Measurements from ENCODE around the gene TAF1B.

Gene TAF1B

GRCh38 chr2:9959262-9959661 lies 116.0 kb downstream of the TAF1B start:
- DNase-seq (ENCODE audit: extremely low read depth in 1 of 2, low read depth in 1 of 2): no peak

- DNase-seq (ENCODE audit: extremely low read depth in 1 of 2, low read depth in 1 of 2): no peak
Measured at GRCh38 chr2:9961013-9961412, 117.7 kb downstream of the TAF1B start.

- DNase-seq (ENCODE audit: extremely low read depth in 1 of 2, low read depth in 1 of 2): no peak
Measured at GRCh38 chr2:9964334-9964980, 121.2 kb downstream of the TAF1B start.

DNA sequence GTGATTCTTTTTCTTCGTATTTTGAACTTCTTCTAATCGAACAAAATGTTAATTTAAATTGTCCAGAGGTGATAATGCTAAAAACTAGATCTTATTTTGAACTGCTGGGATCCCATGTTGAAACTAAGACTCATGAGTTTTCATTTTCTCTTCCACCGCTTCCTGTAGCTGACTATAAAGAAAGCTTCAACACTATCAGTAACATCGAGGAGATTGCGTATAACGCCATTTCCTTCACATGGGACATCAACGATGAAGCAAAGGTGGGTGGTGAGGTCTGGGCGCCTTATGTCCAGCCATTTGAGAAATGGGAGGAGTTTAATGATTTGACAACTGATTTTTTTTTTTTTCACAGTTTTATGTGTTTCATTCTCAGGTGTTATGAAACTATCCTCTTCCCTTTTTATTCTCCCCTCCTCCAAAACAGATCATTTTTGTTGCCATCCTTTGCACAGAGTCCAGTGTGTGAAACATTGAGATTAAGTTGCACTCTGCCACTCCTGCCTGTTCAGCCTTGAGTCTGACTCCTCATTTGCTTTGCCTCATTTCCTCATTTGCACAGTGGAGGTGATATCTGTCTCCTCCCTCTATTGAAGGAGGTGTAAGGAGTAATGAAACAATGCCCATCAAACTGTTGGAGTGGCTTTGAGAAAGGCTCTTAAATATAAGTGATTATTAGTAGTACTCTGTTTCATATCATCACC lies 122.0 kb downstream of the TAF1B start:
- DNase-seq (ENCODE audit: extremely low read depth in 1 of 2, low read depth in 1 of 2): no peak

DNA sequence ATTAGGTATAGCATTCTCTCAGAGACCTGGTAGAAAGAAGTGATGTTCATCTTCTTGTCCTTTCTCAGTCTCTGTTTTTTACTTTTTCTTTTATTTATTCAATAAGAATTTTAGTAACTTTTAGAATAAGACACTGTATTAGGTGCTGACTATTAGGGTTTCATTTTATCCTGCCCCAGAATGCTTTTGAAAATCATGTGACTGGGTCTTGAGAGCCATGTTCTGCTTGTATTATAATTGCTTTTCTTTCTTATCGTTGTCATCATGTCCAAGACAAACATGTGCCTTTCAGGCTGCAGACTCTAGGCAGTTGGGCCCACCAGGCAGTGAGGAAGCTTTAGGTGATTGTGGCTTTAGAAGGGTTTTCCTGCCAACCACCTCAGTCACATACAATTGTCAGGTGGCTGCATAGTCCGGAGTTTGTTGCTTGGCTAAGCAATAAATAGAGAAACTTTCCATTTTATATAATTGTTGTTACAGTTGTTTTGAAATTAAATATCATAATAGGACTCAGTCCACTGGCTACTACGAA lies 123.3 kb downstream of the TAF1B start:
- no peak for DNase-seq (ENCODE audit: extremely low read depth in 1 of 2, low read depth in 1 of 2)

- DNase-seq (ENCODE audit: extremely low read depth in 1 of 2, low read depth in 1 of 2): no peak
Measured at GRCh38 chr2:9967053-9967775, 123.9 kb downstream of the TAF1B start.

DNA sequence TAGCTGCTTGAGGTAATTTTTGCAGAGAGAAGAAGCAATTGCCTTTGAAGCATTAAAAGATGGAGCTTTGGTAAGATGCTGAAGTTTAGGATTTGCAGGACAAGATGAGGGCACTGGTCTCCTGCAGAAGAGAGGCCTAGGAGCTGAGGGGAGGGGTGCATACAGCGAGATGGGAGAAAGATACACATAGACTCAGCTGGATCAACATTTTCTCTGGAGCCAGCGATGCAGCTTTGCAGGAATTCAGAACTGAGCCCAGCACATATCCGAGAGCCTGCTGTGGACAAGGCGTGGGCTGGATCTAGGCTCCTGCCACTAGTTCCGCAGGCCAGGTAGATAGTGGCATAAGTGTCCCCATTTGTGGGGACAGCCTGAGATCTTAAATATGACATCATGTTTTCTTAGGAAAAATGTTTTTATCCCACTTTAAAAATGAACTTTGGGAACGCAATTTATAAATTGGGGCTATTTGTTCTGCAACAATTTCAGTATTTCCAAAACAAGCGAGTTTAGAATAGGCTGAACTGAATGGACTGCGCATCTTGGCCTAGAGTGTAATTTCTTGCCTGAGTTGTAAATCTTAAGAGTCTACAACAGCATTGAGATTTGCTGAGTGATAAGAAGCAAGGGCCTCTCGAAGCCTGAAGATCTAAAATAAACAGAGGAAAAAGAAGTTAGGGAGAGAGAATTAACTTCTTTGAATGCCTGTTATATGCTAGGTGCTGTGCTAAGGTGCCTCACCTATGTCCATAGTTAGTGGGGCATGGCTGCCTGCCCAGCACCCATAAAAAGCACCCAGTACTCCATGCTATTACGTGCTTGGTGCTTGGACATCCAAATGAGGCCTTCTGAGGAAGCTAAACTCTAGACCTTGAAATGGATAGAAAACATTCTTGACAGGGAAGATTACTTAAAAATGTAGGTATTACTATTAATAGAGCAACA lies 125.6 kb downstream of the TAF1B start:
- no peak for DNase-seq (ENCODE audit: extremely low read depth in 1 of 2, low read depth in 1 of 2)

DNA sequence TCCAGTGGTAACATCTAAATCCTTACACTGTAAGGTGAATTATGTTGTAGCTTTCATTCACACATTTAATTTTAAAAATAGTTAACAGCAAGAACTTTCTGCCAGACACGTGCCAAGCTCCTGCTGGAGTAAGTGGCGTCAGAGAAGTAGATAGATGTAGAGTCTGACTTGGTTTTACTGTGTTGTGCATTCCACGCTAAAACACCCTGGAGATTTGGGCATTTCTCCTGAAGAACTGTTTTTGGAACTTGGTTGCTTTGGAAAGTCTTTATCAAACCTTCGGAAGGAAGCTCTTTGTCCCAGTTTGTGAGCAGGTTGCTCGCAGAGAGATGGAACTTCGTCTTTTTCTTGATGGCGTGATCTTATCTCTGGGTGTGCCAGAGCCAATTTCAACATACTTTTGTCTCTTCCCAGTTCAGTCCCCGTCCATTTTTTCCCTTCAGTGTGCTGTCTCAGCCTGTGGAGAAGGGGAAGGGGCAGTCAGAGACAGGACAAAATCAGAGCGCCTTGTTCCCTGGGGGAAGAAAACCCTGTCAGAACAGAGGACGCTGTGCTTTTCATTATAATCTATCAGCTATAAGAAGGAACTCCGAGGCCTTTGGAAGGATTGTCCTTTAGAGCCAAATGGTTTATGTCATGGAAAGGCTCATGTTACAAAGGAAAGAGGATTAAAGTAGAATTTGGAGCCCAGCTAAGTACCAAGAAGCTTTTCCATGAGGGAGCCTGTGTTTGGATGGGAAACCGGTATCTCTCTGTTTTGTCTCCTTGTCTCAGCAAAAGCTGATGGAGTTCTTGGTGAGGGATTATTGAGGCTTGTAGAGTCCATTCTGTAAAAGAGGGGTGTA lies 127.1 kb downstream of the TAF1B start:
- DNase-seq (ENCODE audit: extremely low read depth in 1 of 2, low read depth in 1 of 2): no peak

DNA sequence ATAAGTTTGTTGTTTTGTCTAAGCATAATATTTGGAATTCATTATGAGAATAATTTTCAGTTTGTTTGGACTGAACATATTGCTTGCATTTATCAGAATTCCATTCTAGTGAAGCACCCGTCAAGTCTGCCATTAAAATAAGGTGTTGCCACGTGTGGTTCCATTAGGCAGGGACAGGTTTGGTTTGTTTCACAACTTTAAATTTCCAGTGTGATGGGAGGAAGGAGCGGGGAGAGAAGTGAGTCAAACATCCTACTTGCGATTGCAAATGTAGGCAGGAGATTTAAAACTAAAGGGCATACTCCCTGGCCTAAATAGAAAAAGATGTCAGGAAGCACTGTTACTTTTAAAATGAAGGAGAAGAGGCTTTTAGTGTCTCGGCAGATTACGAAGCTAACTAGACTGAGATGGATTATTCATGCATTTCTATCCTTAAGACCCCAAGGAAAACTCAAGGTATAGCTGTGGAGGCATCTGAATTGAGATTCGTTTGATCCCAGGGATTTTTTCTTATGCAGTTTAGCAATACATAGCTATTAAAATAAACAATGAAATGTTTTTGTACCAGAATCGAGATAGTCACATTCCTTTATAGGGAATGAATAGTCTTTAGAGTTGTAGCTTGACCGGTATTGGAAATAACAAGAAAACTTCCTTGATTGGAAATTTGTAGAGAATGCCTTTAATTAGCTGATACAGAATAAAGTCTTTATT lies 128.0 kb downstream of the TAF1B start:
- DNase-seq (ENCODE audit: extremely low read depth in 1 of 2, low read depth in 1 of 2): no peak

GRCh38 chr2:9971890-9972289 lies 128.6 kb downstream of the TAF1B start:
- DNase-seq (ENCODE audit: extremely low read depth in 1 of 2, low read depth in 1 of 2): no peak

- DNase-seq (ENCODE audit: extremely low read depth in 1 of 2, low read depth in 1 of 2): no peak
Measured at GRCh38 chr2:9972621-9973479, 129.6 kb downstream of the TAF1B start.

- DNase-seq (ENCODE audit: extremely low read depth in 1 of 2, low read depth in 1 of 2): no peak
Measured at GRCh38 chr2:9973690-9974089, 130.4 kb downstream of the TAF1B start.

DNA sequence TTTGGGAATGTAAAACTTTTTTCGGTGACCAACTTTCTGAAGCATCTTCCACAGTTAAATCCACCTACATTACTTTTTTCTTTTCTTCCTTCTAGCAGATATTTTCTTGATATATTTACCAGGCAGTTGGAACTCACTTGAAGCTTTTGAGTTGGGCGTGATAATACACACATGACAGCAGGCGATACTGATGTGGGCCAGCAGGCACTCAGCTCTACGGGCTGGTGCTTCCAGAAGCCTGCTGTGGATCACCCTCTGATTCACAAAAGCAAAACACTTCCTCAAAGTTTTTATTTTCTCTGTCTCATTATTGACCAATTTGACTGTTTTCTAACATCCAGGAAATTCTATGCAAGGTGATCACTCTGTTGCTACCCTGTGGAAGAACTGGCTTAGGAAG lies 131.1 kb downstream of the TAF1B start:
- DNase-seq (ENCODE audit: extremely low read depth in 1 of 2, low read depth in 1 of 2): no peak

GRCh38 chr2:9975328-9975727 lies 132.1 kb downstream of the TAF1B start:
- no peak for DNase-seq (ENCODE audit: extremely low read depth in 1 of 2, low read depth in 1 of 2)

- no peak for DNase-seq (ENCODE audit: extremely low read depth in 1 of 2, low read depth in 1 of 2)
Measured at GRCh38 chr2:9975805-9976447, 132.7 kb downstream of the TAF1B start.

DNA sequence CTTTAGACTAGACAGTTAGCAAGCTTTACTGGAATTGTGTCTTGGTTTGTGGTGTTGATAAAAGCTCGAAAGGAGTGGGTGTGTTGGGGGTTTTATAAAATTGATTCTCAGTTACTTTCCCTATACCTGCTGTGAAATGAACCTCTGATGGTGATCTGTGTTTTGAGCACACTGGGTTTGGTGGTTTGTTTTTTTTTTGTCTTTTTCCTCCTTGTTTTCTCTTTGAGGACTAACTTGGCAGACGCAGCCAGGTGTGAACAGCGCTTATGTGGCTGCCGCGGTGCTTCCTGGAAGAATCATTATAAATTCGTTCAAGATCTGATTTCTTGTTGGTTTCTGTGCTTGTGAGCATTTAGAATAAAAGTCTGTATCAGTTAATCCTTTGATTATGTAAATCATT lies 136.7 kb downstream of the TAF1B start:
- DNase-seq (ENCODE audit: extremely low read depth in 1 of 2, low read depth in 1 of 2): no peak

- no peak for DNase-seq (ENCODE audit: extremely low read depth in 1 of 2, low read depth in 1 of 2)
Measured at GRCh38 chr2:9980520-9980919, 137.2 kb downstream of the TAF1B start.

DNA sequence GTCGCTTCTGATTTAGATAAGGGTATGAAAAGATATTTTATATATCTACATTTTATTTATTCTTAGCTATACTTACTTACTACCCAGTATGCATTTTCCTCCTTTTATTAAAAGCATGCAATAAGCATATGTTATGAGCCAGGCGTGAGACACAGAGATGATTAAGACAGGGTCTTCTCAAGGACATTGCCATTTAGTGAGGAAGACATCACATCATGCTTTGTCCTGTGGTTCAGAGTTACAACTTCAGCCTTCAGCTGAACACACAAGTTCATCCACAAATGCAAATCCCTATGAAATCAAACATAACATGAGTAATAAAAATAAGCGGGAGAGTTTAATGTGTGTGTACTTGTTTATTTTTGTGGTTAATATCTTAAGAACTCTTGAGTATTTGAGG lies 138.4 kb downstream of the TAF1B start:
- no peak for DNase-seq (ENCODE audit: extremely low read depth in 1 of 2, low read depth in 1 of 2)

All from activated CD8-positive, alpha-beta memory T cell treated with anti-CD3 and anti-CD28 coated beads for 1 hour (primary cell).